ENCODE data around the gene TMPRSS4.
"Not testable (repeated sequence)": the region's sequence is repeated elsewhere in the genome, so short reads cannot be mapped to it uniquely, and the experiment has no call there.

TMPRSS4 gene

GRCh38 chr11:118057251-118058145, 19.4 kb upstream of the TMPRSS4 start:
- DNase-seq, result no peak

GRCh38 chr11:118058311-118059245, 18.3 kb upstream of the TMPRSS4 start:
- no peak for DNase-seq

GRCh38 chr11:118059246-118059940, 17.5 kb upstream of the TMPRSS4 start:
- DNase-seq, result no peak

- no peak for DNase-seq
Observed at GRCh38 chr11:118060081-118060661, 16.7 kb upstream of the TMPRSS4 start.

GRCh38 chr11:118060869-118061268, 16.0 kb upstream of the TMPRSS4 start:
- DNase-seq, result no peak

- DNase-seq, result no peak
Observed at GRCh38 chr11:118061586-118062125, 15.2 kb upstream of the TMPRSS4 start.

- DNase-seq, result not testable (repeated sequence)
Observed at GRCh38 chr11:118062181-118062580, 14.7 kb upstream of the TMPRSS4 start.

- DNase-seq, result not testable (repeated sequence)
Observed at GRCh38 chr11:118062631-118063030, 14.2 kb upstream of the TMPRSS4 start.

GRCh38 chr11:118064956-118065355, 11.9 kb upstream of the TMPRSS4 start:
- no peak for DNase-seq

- DNase-seq, result no peak
Observed at GRCh38 chr11:118065384-118065783, 11.5 kb upstream of the TMPRSS4 start.

- no peak for DNase-seq
Observed at GRCh38 chr11:118067006-118067405, 9.9 kb upstream of the TMPRSS4 start.

GRCh38 chr11:118068206-118068944, 8.5 kb upstream of the TMPRSS4 start:
- DNase-seq, result no peak

- no peak for DNase-seq
Observed at GRCh38 chr11:118068945-118069612, 7.8 kb upstream of the TMPRSS4 start.

- no peak for DNase-seq
Observed at GRCh38 chr11:118071416-118072030, 5.4 kb upstream of the TMPRSS4 start.

GRCh38 chr11:118073554-118073953, 3.3 kb upstream of the TMPRSS4 start:
- no peak for DNase-seq

GRCh38 chr11:118074091-118074685, 2.7 kb upstream of the TMPRSS4 start:
- no peak for DNase-seq

- no peak for DNase-seq
Observed at GRCh38 chr11:118074785-118075184, 2.1 kb upstream of the TMPRSS4 start.

GRCh38 chr11:118078911-118079411, 2.1 kb downstream of the TMPRSS4 start:
- no peak for DNase-seq

- no peak for DNase-seq
Observed at GRCh38 chr11:118079491-118079890, 2.6 kb downstream of the TMPRSS4 start.

GRCh38 chr11:118080296-118080695, 3.4 kb downstream of the TMPRSS4 start:
- no peak for DNase-seq

All from hematopoietic multipotent progenitor cell treated with erythropoietin and hydrocortisone succinate and interleukin-3 and kit ligand, for 8 days (in vitro differentiated cells).